ENCODE results near the gene EXOC3. TPM values are rescaled to one million over a fixed set of nuclear protein-coding genes. Genes with fewer than 3 reads are reported as not detected.

EXOC3 gene
- total and polyA plus RNA-seq, 4 donors, result 31.3 to 88.9 (median 59.9) TPM

GRCh38 chr5:481347-481746, 38.4 kb downstream of the EXOC3 start:
- no peaks in the 10 kb centered on the region for H3K36me3 ChIP-seq (ENCODE audit: control insufficient read depth in 1 of 2, insufficient read depth in 2 of 2, low read length in 1 of 2)
- no peak for DNase-seq
- intact Hi-C loops (cut with DNase I), result no loop called here
- 75 to 84% methylated on average over 23 of the region's 23 CpGs for WGBS, 2 donors
- ATAC-seq (ENCODE audit: low FRiP score), result no peak
- H3K4me1 ChIP-seq (ENCODE audit: control insufficient read depth in 1 of 2, insufficient read depth in 2 of 2, low read length in 2 of 2), result no peaks in the 10 kb centered on the region
- no peak overlapping the region for H3K27ac ChIP-seq (ENCODE audit: low read depth in 1 of 2, low read length in 2 of 2)
- no peak overlapping the region for H3K4me3 ChIP-seq (ENCODE audit: low read length in 2 of 2)
- H3K27me3 ChIP-seq (ENCODE audit: control insufficient read depth in 1 of 2, insufficient read depth in 2 of 2, low read length in 1 of 2), result no peaks in the 10 kb centered on the region
- H3K9me3 ChIP-seq (ENCODE audit: control insufficient read depth, low read length), result no peaks in the 10 kb centered on the region

- intact Hi-C loops (cut with DNase I), result no loop called here
- Histone ChIP-seq H3K4me1 (ENCODE audit: control insufficient read depth in 1 of 2, insufficient read depth in 2 of 2, low read length in 2 of 2) (no peaks in the 10 kb centered on the region), H3K9me3 (ENCODE audit: control insufficient read depth, low read length) (no peaks in the 10 kb centered on the region), H3K27me3 (ENCODE audit: control insufficient read depth in 1 of 2, insufficient read depth in 2 of 2, low read length in 1 of 2) (no peaks in the 10 kb centered on the region), H3K4me3 (ENCODE audit: low read length in 2 of 2) (no peak overlapping the region), H3K27ac (ENCODE audit: low read depth in 1 of 2, low read length in 2 of 2) (no peak overlapping the region), H3K36me3 (ENCODE audit: control insufficient read depth in 1 of 2, insufficient read depth in 2 of 2, low read length in 1 of 2) (no peaks in the 10 kb centered on the region)
- DNase-seq, result no peak
- no peak for ATAC-seq (ENCODE audit: low FRiP score)
- 75 to 76% methylated on average over 18 to 24 of the region's 24 CpGs for WGBS, 2 donors
Measured at GRCh38 chr5:482021-482420, 39.0 kb downstream of the EXOC3 start.

- H3K27me3 ChIP-seq (ENCODE audit: control insufficient read depth in 1 of 2, insufficient read depth in 2 of 2, low read length in 1 of 2), result no peaks in the 10 kb centered on the region
- H3K4me1 ChIP-seq (ENCODE audit: control insufficient read depth in 1 of 2, insufficient read depth in 2 of 2, low read length in 2 of 2), result no peaks in the 10 kb centered on the region
- no peaks in the 10 kb centered on the region for H3K9me3 ChIP-seq (ENCODE audit: control insufficient read depth, low read length)
- no peak overlapping the region for H3K4me3 ChIP-seq (ENCODE audit: low read length in 2 of 2)
- H3K36me3 ChIP-seq (ENCODE audit: control insufficient read depth in 1 of 2, insufficient read depth in 2 of 2, low read length in 1 of 2), result no peaks in the 10 kb centered on the region
- no peak overlapping the region for H3K27ac ChIP-seq (ENCODE audit: low read depth in 1 of 2, low read length in 2 of 2)
- WGBS, 2 donors, result 92 to 94% methylated on average over 27 of the region's 27 CpGs
- ATAC-seq (ENCODE audit: low FRiP score) (no peak), DNase-seq (no peak)
- intact Hi-C loops (cut with DNase I), result no loop called here
Measured at GRCh38 chr5:482506-482905, 39.5 kb downstream of the EXOC3 start.

GRCh38 chr5:483011-483410, 40.0 kb downstream of the EXOC3 start:
- Histone ChIP-seq H3K27me3 (ENCODE audit: control insufficient read depth in 1 of 2, insufficient read depth in 2 of 2, low read length in 1 of 2) (no peaks in the 10 kb centered on the region), H3K27ac (ENCODE audit: low read depth in 1 of 2, low read length in 2 of 2) (no peak overlapping the region)

GRCh38 chr5:483434-484140, 40.6 kb downstream of the EXOC3 start:
- intact Hi-C loops (cut with DNase I), result no loop called here
- Histone ChIP-seq H3K27ac (ENCODE audit: low read depth in 1 of 2, low read length in 2 of 2) (no peak overlapping the region), H3K36me3 (ENCODE audit: control insufficient read depth in 1 of 2, insufficient read depth in 2 of 2, low read length in 1 of 2) (no peaks in the 10 kb centered on the region), H3K9me3 (ENCODE audit: control insufficient read depth, low read length) (no peaks in the 10 kb centered on the region), H3K27me3 (ENCODE audit: control insufficient read depth in 1 of 2, insufficient read depth in 2 of 2, low read length in 1 of 2) (no peaks in the 10 kb centered on the region), H3K4me3 (ENCODE audit: low read length in 2 of 2) (no peak overlapping the region), H3K4me1 (ENCODE audit: control insufficient read depth in 1 of 2, insufficient read depth in 2 of 2, low read length in 2 of 2) (no peaks in the 10 kb centered on the region)
- DNase-seq (no peak), ATAC-seq (ENCODE audit: low FRiP score) (no peak)
- 87 to 88% methylated on average over 33 to 34 of the region's 34 CpGs for WGBS, 2 donors

More at GRCh38 chr5:483011-483410, 40.0 kb downstream of the EXOC3 start:
- Histone ChIP-seq H3K4me3 (ENCODE audit: low read length in 2 of 2) (no peak overlapping the region), H3K9me3 (ENCODE audit: control insufficient read depth, low read length) (no peaks in the 10 kb centered on the region), H3K36me3 (ENCODE audit: control insufficient read depth in 1 of 2, insufficient read depth in 2 of 2, low read length in 1 of 2) (no peaks in the 10 kb centered on the region), H3K4me1 (ENCODE audit: control insufficient read depth in 1 of 2, insufficient read depth in 2 of 2, low read length in 2 of 2) (no peaks in the 10 kb centered on the region)
- DNase-seq (no peak), ATAC-seq (ENCODE audit: low FRiP score) (no peak)
- intact Hi-C loops (cut with DNase I), result no loop called here
- WGBS, 2 donors, result 92% methylated on average over 26 of the region's 26 CpGs

GRCh38 chr5:484556-484955, 41.6 kb downstream of the EXOC3 start:
- intact Hi-C loops (cut with DNase I), result no loop called here
- H3K4me3 ChIP-seq (ENCODE audit: low read length in 2 of 2), result no peak overlapping the region
- H3K27me3 ChIP-seq (ENCODE audit: control insufficient read depth in 1 of 2, insufficient read depth in 2 of 2, low read length in 1 of 2), result no peaks in the 10 kb centered on the region
- ATAC-seq (ENCODE audit: low FRiP score), result no peak
- H3K9me3 ChIP-seq (ENCODE audit: control insufficient read depth, low read length), result no peaks in the 10 kb centered on the region
- no peak for DNase-seq
- H3K27ac ChIP-seq (ENCODE audit: low read depth in 1 of 2, low read length in 2 of 2), result no peak overlapping the region
- no peaks in the 10 kb centered on the region for H3K4me1 ChIP-seq (ENCODE audit: control insufficient read depth in 1 of 2, insufficient read depth in 2 of 2, low read length in 2 of 2)
- no peaks in the 10 kb centered on the region for H3K36me3 ChIP-seq (ENCODE audit: control insufficient read depth in 1 of 2, insufficient read depth in 2 of 2, low read length in 1 of 2)
- 90 to 91% methylated on average over 24 of the region's 24 CpGs for WGBS, 2 donors

GRCh38 chr5:485113-485945, 42.4 kb downstream of the EXOC3 start:
- ATAC-seq (ENCODE audit: low FRiP score), result no peak
- H3K27ac ChIP-seq (ENCODE audit: low read depth in 1 of 2, low read length in 2 of 2), result no peak overlapping the region

GRCh38 chr5:485946-486491, 43.0 kb downstream of the EXOC3 start:
- Histone ChIP-seq H3K4me1 (ENCODE audit: control insufficient read depth in 1 of 2, insufficient read depth in 2 of 2, low read length in 2 of 2) (no peaks in the 10 kb centered on the region), H3K4me3 (ENCODE audit: low read length in 2 of 2) (no peak overlapping the region), H3K27me3 (ENCODE audit: control insufficient read depth in 1 of 2, insufficient read depth in 2 of 2, low read length in 1 of 2) (no peaks in the 10 kb centered on the region), H3K27ac (ENCODE audit: low read depth in 1 of 2, low read length in 2 of 2) (no peak overlapping the region), H3K9me3 (ENCODE audit: control insufficient read depth, low read length) (no peaks in the 10 kb centered on the region), H3K36me3 (ENCODE audit: control insufficient read depth in 1 of 2, insufficient read depth in 2 of 2, low read length in 1 of 2) (no peaks in the 10 kb centered on the region)
- no peak for DNase-seq
- WGBS, 2 donors, result 40 to 41% methylated on average over 23 of the region's 23 CpGs
- intact Hi-C loops (cut with DNase I), result no loop called here
- no peak for ATAC-seq (ENCODE audit: low FRiP score)

More at GRCh38 chr5:485113-485945, 42.4 kb downstream of the EXOC3 start:
- intact Hi-C loops (cut with DNase I), result no loop called here
- Histone ChIP-seq H3K4me3 (ENCODE audit: low read length in 2 of 2) (no peak overlapping the region), H3K36me3 (ENCODE audit: control insufficient read depth in 1 of 2, insufficient read depth in 2 of 2, low read length in 1 of 2) (no peaks in the 10 kb centered on the region), H3K27me3 (ENCODE audit: control insufficient read depth in 1 of 2, insufficient read depth in 2 of 2, low read length in 1 of 2) (no peaks in the 10 kb centered on the region), H3K4me1 (ENCODE audit: control insufficient read depth in 1 of 2, insufficient read depth in 2 of 2, low read length in 2 of 2) (no peaks in the 10 kb centered on the region), H3K9me3 (ENCODE audit: control insufficient read depth, low read length) (no peaks in the 10 kb centered on the region)
- DNase-seq, result no peak
- WGBS, 2 donors, result 65% methylated on average over 29 of the region's 29 CpGs
